Effector CD8-positive, alpha-beta T cell (primary cell): ENCODE measurements around the gene LRRC4.

Source experiments
- DNase-seq: peaks from one replicate; lab custom pipeline; 2025; lab: John Stamatoyannopoulos, UW
- total RNA-seq, 4 experiments: gene quantifications; one replicate each; lab custom pipeline; 2026; lab: John Stamatoyannopoulos, UW

The LRRC4 gene, protein sequence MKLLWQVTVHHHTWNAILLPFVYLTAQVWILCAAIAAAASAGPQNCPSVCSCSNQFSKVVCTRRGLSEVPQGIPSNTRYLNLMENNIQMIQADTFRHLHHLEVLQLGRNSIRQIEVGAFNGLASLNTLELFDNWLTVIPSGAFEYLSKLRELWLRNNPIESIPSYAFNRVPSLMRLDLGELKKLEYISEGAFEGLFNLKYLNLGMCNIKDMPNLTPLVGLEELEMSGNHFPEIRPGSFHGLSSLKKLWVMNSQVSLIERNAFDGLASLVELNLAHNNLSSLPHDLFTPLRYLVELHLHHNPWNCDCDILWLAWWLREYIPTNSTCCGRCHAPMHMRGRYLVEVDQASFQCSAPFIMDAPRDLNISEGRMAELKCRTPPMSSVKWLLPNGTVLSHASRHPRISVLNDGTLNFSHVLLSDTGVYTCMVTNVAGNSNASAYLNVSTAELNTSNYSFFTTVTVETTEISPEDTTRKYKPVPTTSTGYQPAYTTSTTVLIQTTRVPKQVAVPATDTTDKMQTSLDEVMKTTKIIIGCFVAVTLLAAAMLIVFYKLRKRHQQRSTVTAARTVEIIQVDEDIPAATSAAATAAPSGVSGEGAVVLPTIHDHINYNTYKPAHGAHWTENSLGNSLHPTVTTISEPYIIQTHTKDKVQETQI
- 0.09 to 0.85 (median 0.33) reads per million in 4 experiments for total RNA-seq

DNA sequence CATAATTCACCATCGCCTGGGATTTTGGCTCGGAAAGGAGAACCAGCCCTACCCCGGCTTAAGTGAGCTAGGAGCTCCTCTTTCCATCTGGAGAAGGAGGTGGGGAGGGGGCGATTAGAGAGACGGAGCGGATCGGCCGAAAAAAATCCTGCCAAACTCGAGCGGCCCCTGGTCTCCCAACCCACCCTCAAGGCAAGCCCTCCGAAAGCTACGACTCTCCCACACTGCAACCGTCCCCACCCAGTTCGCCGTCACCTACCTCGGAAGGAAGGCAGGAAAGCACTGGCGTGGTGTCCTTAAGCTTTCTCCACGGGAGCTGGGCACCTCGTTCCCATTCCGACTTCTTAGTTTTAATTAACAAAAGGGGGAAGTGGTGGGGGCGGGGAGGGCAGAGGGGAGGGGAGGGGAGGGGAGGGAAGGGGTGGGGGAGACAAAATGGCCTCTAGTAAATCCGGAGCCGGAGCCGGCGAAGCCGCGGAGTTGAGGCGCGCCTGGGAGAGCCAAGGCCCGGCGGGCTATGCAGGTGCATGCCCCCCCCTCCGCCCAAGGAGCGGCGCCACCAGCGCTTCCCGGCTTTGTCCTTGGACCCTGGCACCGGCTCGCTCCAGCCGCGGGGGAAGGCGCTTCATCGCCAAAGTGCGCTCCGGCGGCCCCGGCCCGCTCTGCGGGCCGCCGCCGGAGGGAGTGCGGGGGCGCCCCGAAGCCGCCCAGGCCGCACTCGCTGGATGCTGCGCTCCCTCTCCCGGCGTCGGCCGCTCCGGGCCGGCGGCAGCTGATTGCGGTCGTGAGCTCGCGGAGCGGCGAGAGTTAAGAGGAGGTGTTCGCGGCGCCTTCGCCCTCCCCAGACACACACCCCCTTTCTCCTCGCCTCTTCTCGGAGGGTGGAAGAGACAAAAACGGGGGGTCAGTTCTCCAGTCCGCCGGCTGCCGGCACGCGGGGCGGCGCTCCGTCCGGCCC lies at the start of gene LRRC4:
Gene LRRC4, minus strand, starts transcription at position 784 of the 958 bp plus-strand sequence. CDS start 797 bp downstream, outside the sequence.
- DNase-seq: no peak

DNA sequence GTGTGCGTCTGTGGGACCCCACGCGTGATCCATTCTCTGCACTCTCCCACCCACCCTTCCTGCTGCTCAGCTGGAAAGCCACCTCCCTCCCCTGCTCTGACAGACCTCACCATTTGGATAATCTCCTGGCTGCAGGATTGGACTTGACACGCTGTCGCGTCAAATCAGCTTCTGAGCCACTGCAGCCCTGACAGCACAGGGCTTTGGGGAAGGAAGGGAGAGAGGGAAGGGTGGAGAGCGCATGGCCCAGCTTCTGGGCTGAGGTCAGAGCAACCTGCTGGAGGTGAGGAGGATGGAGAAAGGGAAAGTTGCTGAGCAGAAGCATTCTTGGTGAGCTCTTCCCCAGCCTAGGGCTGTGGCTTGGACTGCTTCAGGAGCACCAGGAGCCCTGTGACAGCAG lies 48.9 kb upstream of the LRRC4 start:
- DNase-seq: no peak

DNA sequence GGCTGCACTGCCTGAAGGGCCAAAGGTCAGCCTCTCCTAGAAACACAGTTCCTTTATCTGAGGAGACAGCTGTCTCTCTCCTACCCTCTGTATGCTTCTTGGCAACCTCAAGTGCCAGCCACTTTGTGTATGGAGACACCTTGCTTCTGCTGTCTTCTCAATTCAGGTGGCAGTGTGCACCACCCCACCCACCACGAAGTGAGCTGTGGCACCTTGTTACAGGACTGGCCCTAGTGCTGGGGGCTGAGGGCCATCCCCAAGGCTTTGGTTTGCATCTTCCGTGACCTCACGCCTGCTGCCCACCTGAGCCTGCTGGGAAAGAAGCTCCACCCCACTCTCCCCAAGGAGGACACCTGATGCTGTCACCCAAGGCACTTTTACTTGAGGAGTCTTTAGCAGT lies 47.1 kb upstream of the LRRC4 start:
- DNase-seq: no peak

DNA sequence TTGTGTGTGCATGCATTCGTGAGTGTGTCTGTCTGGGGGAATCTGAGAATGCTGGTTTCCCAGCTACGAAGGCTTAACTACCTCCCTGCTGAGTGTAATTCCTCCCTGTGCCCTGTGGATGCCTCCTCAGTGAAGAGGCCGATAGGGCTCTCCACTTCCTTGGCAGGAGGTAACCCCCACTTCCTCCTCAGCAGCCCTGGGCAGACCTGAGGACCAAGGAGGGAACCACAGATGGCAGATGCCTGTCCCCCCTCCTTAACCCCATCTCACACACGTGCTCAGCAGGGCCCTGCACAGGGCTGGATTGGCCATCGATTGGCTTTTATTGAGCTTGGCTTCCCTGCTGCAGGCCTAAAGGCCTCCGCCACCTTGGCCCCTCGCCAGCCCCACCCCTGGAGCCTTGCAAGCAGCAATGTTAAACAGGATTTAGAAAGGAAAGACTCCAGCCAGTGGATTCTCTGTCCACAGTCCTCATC lies 45.6 kb upstream of the LRRC4 start:
- no peak for DNase-seq

DNA sequence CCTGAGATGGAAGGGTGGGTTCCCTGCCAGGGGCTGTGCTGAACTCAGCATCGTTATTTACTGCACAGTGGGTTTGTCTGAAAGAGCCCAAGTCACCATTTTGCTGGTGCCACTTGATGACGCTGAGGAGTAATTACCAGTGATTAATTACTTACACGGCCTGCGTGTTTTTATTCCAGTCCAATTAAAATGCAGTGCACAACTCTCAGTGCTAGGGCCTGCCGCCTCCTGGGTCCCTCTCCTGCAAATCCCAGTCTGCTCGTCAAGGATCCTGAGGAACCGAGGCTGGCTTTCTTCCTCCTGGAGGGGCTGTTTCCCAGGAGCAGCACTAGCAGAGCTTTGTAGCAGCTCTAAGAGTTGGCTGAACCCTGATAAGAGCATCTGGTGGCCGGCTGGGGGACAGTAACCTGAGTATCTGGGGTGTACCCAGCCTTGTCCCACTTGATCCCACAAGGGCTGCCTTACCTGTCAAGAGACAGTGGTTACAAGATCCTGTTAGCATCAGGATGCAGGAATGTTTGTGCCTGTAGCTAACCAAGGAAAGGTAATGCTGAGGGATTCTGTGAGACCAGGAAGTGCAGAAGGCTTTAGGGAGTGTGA lies 45.1 kb upstream of the LRRC4 start:
- DNase-seq: no peak

DNA sequence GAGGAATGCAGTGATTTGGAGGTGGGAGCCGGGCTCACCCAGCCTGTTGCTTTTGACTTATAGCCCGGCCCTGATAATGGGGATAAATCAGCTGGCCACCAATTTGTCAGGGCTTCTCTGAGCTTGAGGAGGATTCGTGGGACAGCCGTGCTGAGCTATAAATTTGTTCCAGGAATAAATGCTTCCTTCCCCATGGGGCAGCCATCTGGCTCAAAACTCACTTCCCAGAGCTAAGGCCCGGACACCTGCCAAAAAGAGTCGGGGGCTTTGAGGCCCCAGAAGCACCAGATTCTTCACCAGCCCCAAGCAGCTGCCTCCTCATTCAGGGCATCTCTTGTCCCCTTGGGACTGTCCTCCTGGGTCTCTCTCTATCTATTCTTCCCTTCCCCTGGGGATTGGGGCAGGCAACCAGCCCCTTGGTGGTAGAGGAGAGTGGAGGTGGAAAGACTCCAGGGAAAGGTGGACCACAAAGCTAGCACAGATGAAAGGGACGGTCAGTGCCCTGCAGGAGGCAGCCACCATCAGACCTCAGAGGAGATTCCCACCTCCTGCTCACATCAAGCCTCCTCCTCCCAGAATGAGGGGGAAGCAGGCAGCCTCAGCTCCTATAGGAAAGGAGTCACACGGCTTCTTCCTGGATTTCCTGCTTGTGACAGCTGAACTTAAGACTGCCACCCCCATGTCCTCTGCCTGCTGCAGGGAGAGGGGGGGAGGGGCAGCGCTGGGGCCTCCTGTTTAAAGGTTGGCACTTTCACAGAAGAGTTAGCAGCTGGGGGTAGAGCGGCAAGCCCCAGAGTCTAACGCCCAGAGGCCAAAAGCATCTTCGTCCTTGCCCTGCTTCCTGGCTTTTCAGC lies 44.2 kb upstream of the LRRC4 start:
- DNase-seq: no peak

DNA sequence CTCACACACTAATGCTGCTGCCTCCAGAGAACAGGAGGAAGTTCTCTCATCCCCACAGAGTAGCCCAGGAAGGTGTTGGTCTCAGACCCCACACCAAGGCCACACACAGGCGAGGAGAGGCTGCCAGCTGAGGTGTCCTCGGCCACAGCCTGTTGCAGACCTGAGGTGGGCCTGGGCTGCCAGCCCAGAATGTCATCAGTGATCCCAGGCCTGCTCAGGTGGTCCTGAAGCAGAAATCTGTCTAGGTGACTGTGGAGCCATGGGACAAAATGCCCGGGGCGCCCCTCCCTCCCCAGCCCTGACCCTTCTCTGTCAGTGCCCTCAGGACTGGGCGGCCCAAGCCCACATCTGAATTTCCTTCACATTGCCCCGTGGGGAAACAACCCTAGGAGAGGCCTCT lies 43.5 kb upstream of the LRRC4 start:
- no peak for DNase-seq

DNA sequence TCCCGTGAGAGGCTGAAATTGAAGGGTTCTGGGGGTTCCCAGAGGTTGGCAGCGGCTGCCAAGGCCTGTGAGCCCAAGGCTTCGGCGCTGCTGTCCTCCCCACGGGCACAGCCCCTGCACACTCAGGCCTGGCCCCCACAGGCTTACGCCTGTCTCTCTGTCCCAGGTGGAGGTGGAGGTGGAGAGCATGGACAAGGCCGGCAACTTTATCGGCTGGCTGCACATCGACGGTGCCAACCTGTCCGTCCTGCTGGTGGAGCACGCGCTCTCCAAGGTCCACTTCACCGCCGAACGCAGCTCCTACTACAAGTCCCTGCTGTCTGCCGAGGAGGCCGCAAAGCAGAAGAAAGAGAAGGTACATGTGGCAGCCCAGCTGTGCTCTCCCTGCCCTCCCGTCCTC lies 43.1 kb upstream of the LRRC4 start:
- DNase-seq: no peak

DNA sequence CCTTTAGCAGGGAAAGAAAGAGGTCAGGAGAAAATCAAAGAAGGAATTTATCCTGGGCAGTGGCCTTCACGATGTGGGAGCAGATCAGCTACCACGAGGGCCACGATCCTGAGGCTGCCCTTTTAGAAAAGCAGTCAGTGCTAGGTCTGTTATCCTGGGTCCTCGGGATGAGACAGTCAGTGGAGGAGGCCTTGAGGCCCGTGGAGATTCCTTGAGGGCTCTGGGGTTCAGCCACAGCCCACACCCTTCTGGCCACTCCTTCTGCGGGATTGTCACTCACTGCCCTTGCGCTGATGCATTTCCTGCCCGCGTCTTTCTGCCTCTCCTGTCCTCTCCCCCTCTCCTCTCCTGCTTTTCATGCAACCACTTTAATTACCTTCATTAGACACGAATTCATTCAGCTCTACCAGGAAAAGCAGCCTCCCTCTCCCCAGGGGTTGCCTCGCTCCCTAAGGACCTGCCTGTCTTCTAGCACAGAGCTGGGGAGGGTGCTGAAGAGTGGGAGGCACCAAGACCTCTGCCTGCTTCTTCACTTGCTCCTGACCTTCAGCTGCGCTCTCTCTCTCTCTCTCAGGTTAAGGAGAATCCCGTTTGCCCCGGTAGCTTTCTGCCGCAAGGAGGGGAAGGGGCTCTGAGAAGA lies 42.6 kb upstream of the LRRC4 start:
- DNase-seq: no peak

DNA sequence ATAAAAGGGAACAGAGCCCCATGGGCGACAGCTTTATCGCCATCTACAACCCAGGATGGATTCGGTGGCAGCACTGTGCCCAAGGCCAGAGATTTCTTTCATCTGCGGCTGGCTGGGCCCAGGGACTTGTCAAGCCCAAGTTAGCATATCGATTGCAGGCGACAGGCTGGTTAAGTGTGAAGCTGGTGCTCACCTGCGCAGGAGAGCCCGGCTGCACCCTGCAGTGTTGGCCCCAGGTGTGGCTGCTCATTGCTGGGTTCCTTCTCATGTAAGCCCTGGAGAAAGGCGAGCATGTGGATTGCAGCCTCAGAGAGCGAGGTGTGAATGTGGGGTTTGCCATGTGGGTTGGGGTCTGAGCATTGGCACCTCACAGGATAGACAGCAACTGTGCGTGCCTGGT lies 40.6 kb upstream of the LRRC4 start:
- DNase-seq: no peak

DNA sequence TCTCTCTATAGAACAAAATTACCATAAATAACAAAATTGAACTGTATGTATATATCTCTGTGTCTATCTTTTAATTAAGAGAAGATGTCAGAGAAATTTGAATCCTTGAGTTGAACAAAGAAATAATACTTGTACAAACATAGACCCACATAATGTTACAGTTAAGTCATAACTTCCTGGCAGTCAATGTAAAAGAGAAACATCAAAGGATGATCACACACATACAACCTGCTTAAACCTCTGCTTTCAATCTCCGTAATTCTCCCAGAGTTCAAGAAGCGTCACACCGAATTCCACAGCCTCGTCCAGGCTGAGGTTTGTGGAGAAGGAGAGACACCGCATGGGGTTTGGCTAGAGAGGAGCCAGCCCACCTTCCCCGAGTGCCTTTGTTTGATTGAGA lies 40.1 kb upstream of the LRRC4 start:
- DNase-seq: no peak

DNA sequence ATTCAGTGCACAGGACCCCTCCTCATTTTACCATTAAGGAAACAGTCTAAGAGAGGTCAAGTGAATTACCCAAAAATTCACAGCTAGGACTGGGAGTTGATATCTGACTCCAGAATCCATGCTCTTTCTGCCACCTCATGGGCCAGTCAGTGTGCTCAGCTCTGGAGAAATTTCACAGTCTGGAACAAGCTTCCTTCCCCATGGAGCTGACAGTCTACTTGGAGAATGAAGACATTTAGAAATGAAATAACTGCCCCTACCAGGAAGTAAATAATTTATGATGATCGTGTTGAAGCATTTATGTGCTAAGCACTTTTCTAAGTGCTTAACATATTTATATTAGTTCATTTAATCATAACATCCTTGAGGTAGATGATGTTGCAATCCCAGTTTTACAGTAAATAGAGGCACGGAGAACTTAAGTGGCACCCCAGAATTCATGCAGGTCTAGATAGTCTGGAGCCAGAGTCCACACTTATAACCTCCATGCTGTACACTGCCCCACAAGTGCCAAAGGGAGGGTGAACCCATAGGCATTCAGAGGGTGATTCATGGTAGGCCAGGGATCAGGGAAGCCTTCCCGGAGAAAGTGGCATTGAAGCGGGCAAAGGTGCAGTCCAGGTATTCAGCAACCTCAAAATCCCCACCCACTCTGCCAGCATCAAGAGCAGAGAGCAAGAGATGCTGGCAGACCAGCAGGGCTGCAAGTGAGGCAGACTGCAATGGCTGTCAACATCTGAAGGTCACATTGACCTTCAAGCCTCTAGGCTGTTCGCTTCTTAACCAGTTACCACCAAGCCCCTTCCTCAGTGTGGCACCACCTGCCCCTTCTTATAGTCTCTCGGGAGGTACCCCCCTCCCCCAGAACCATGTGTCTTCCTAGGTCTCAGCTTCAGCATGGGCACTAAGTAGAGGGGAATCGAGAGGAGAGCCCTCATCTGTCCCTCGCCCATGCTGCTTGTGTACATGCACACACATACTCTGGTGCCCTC lies 38.4 kb upstream of the LRRC4 start:
- no peak for DNase-seq

DNA sequence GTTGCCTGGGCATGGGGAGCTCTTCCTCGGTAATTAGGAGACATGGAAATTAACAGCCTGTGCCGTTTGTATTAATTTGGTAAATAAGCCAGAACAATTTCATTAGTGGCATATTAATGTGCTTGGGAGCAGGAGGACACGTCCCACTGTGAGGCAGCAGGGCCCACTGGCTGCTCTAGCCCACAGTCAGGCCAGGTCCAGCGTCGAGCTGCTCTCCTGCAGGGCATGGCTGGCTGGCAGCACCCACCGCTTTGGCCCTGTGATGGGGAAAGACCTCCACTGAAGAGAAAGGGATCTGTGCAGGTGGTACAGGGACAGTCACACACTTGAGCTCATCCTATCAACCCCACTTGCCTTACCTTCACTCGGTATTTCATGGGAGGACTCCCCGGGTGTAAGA lies 37.5 kb upstream of the LRRC4 start:
- DNase-seq: no peak

DNA sequence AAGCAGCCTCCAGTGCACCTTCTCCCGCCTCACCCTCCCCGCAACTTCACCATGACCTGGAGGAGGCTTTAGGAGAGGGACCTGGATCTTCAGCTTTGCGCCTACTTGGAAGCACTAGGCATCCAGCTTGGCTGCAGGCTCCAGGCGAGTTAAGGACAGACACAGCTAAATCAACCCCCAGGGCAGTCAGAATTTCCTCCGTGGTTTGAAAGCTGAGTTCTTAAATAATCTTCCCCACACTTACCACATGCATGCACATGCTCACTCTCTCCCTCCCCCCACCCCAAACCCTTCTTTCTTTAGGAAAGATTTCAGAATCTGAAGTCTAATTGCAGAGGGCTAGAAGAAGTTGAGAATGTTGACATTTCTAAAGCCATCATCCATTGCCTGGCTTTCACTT lies 36.7 kb upstream of the LRRC4 start:
- DNase-seq: no peak

DNA sequence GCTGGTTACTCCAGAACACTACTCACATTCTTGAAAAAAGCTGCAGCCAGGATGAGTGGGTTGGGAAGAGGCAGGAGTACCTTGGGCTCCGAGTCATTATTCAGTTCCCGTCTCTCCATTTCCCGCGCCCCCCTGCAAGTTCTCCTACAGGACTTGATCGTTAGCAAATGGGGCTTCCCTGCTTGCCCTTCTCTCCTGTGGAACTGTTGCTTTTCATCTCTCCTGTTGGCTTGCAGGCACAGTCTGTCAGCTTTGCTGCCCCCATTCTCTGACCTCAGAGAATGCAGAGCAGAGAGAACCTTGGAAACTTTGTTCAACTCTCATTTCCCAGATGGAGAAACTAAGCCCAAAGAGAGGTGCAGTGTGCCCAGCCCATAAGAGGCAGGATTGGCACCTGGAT lies 35.6 kb upstream of the LRRC4 start:
- no peak for DNase-seq

DNA sequence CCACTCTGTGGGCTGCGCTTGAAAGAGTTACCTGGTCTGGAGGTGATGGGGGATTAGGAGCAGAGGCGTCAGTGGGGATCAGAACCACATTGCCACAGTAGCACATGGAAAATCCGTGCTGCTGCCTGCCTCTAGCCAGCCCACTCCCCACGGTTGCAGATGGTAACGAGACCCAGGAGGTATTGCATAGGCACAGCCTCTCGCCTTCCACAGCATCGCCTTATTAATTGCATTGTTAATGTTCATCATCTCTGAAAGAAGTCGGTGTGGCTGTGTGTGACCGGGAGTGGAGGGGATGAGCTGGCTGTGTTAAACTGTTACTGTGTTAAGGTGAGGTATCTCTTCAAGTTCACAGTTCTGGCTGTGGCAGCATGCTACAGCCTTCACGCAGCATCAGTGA lies 35.2 kb upstream of the LRRC4 start:
- DNase-seq: no peak

DNA sequence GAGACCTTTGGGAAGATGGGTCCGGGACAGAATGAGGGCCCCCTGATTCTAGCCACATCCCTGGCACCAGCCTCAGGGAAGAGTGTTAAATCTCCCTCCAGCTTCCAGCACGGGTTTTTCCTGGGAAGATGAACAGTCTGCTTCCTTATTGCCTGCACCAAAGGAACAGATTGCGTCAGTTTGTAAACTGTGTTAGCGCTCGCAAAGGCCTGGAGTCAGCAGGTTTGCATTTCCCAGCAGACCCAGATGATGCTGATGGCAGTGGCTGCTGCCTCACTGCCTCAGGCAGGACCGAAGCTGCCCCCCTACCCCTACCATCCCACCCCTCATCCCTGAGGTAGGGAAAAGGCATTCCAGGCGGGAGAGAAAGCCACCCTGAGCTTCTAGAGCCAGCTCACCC lies 34.6 kb upstream of the LRRC4 start:
- no peak for DNase-seq

DNA sequence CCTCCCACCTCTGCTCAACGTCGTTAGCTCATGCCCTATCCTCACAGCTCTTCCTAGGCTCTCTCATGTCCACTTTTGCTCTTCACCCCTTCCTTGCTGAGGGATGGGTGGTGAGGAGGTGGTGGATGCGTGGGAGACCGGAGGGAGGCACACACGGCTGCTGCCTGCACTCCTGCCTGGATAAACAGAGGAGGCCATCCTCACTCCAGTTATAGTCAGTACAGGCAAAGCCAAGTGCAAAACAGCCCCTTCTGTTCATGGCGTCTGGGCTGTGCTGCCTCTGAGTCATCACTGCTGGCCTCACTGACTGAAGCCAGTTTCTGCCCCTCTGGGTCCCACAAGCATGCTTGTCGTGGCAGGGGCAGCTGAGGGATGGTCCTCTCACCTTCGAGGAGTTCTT lies 31.9 kb upstream of the LRRC4 start:
- DNase-seq: no peak

DNA sequence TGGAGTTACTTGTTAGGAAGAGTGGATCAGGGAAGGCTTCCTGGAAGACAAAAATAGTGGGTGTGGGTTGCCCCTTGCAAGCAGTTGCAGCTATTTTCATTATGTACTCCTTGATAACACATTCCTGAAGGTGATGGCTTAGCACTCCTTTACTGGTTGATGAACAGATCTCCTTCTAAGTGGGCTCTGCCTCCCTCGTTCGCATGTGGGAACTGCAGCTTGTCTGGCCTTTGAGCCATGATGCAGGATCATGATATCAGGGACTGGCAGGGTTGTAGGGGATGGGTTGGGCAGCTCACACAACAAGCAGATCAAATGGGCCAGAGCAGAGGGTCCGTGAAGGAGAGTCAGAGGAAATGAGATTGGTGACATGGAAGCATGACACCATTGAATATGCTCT lies 28.8 kb upstream of the LRRC4 start:
- DNase-seq: no peak
